GM18909 (cell line): ENCODE results near the gene UGT1A5.
"Not testable (repeated sequence)": the region's sequence is repeated elsewhere in the genome, so short reads cannot be mapped to it uniquely, and the experiment has no call there.

Experiments used
- ATAC-seq: cut with Tn5 transposase; IDR thresholded peaks from one replicate; pipeline ENCODE4 v1.9.1; 2021; ENCODE audit warnings: mild to moderate bottlenecking; ENCODE audit not compliant: unreplicated experiment, poor library complexity

Gene UGT1A5

DNA sequence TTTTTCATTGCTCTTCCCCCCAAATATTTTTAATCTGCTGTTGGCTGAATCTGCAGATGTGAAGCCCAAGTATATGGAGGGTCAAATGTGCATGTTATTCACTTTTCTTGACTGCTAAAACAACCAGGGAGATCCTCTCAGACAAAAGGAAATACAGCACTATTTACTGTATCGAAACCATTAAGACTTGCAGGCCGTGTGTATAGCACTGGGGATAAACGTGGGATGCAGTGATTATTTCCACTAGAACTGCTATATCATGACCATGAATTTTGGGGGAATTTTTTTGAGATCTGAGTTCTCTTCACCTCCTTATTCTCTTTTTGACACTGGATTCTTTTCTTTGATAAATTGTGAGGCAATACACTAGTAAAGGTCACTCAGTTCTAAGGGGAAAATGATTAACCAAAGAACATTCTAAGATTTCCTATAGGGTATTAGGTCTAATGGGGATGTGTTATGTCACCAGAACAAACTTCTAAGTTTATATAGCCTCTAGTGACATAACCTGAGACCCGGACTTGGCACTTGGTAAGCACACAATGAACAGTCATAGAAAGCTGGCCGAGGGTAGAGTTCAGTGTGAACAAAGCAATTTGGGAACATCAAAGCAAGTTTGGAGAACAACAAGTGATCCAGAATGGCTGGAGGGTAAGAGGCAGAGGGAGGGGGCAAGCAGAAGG lies 32.5 kb downstream of the UGT1A5 start:
- no peak for ATAC-seq

DNA sequence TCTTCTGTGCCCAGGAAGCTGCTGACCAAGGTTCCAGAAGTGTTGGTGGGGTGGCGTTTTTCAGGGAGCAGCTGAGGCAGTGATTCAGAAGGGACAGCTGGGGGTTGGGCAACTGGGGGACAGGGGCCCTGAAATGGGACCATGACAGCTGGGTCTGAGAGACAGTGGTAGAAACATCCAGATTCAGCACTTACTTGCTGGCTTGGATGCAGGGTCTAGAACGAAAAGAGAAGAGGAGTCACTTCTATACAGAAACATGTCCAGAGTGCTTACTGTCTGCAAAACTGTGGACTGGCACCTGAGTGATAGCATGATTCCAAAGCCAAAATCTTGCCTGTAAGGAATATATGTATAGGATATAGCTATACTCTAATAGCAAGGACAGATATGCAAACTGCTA lies 33.1 kb downstream of the UGT1A5 start:
- not testable (repeated sequence) for ATAC-seq

DNA sequence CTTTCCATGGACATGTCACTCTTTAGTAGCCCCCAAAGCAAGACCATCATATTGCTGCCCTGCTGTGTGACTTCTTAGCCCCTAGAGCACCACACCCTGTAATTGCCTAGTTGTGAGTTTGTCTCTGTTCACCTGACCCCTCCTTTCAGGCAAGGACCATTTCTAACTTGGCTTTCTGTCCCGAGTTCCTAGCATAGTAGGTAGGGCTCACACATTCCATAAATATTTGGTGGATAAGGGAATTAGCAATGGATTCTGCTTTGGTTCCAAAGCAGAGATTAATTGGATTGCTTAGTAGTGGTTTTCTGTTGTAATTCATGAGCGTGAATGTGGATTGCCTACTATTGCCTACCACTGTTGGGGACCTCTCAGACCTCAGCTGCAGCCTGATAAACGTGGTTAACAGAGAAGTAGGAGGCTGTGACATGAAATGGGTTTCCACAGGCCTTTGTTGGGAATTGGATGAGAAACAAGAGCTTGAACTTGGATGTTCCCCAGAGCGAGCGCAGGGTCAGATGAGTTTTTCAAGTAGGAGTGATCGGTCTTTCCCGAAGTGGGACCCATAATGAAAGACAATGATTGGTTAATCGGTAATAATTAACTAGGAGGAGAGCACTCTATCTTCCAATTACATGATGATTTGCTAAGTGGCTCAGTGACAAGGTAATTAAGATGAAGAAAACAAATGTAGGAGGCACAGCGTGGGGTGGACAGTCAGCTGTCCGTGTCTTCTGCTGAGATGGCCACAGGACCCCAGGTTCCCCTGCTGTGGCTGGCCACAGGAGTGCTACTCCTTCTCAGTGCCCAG lies 34.0 kb downstream of the UGT1A5 start:
- no peak for ATAC-seq

DNA sequence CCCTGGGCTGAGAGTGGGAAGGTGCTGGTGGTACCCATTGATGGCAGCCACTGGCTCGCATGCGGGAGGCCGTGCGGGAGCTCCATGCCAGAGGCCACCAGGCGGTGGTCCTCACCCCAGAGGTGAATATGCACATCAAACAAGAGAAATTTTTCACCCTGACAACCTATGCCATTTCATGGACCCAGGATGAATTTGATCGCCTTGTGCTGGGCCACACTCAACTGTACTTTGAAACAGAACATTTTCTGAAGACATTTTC lies 34.5 kb downstream of the UGT1A5 start:
- ATAC-seq, result no peak

DNA sequence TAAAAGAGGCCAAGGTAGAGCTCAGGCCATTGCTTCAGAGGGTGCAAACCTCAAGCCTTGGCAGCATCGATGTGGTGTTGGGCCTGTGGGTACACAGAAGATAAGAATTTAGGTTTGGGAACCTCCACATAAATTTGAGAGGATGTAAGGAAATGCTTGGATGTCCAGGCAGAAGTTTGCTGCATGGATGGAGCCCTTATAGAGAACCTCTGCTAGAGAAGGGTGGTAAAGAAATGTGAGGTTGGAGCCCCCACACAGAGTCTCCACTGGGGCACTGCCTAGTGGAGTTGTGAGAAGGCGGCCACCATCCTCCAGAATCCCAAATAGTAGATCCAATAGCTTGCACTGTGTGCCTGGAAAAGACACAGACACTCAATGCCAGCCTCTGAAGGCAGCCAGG lies 38.0 kb downstream of the UGT1A5 start:
- not testable (repeated sequence) for ATAC-seq

DNA sequence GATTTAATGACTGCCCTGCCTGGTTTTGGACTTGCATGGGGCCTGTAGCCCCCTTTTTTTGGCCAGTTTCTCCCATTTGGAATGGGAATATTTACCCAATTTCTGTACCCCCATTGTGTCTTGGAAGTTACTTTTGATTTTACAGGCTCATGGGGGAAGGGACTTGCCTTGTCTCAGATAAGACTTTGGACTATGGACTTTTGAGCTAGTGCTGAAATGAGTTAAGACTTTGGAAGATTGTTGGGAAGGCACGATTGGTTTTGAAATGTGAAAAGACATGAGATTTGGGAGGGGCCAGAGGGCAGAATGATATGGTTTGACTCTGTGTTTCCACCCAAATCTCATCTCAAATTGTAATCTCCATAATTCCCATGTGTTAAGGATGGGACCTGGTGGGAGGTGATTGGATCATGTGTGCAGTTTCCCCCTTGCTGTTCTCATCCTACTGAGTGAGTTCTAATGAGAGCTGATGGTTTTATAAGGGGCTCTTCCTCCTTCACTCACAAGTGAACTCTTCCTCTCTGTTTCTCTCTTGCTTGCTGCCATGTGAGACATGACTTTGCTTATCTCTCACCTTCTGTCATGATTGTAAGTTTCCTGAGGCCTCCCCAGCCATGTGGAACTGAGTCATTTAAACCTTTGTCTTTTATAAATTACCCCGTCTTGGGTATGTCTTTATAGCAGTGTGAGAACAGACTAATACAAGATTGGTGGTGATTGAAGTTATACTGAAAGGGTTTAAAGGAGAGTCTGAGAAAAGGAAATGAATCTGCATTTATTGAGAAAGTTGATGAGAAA lies 38.7 kb downstream of the UGT1A5 start:
- ATAC-seq, result not testable (repeated sequence)

DNA sequence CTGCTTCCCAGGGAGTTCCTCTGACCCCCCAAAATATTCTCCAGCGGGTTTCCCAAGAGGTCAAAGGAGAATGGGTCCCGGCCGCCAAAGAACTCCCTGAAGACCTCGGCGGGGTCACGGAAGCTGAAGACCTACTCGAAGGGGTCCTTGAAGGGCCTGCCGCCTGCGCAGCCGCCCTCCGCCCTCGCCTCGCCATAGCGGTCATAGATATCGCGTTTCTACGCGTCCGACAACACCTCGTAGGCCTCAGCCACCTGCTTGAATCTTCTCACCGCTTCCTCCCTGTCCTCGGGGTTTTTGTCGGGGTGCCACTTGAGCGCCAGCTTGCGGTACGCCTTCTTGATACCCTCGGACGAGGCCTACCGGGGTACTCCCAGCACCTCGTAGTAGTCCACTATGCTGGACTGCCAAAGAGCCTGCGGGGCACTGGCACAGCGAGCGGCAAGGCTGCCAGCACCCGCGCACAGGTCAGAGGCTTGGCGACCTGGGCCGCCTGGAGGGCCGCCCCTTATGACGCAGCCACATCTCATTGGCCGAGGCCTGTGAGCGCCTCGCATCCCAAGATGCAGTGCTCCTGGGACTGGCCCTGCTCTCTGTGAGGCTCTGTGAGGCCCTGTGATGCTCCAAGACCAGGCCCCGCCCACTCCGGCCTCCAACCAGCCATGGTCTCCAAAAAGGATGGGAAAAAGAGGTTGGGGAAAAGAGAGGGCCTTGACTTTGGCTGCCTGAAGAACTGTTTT lies 42.3 kb downstream of the UGT1A5 start:
- ATAC-seq, result no peak

DNA sequence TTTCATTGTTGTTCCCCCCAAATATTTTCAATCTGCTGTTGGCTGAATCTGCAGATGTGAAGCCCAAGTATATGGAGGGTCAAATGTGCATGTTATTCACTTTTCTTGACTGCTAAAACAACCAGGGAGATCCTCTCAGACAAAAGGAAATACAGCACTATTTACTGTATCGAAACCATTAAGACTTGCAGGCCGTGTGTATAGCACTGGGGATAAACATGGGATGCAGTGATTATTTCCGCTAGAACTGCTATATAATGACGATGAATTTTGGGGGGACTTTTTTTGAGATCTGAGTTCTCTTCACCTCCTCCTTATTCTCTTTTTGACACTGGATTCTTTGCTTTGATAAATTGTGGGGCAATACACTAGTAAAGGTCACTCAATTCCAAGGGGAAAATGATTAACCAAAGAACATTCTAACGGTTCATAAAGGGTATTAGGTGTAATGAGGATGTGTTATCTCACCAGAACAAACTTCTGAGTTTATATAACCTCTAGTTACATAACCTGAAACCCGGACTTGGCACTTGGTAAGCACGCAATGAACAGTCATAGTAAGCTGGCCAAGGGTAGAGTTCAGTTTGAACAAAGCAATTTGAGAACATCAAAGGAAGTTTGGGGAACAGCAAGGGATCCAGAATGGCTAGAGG lies 43.8 kb downstream of the UGT1A5 start:
- ATAC-seq, result no peak

DNA sequence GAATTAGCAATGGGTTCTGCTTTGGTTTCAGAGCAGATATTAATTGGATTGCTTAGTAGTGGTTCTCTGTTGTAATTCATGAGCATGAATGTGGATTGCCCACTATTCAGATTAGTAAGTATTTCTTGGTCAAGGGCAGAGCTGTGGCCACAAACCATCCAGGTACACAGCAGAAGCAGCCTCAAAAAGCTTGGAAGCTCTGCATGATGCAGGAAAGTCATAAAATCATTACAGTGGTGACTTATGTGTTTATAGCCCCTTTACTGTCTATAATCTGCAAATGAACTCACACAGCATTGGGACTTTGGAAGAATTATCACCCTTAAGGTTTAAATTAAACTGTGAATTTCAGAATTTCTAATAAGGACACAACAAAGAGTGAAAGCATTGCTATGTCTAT lies 45.4 kb downstream of the UGT1A5 start:
- ATAC-seq, result no peak

DNA sequence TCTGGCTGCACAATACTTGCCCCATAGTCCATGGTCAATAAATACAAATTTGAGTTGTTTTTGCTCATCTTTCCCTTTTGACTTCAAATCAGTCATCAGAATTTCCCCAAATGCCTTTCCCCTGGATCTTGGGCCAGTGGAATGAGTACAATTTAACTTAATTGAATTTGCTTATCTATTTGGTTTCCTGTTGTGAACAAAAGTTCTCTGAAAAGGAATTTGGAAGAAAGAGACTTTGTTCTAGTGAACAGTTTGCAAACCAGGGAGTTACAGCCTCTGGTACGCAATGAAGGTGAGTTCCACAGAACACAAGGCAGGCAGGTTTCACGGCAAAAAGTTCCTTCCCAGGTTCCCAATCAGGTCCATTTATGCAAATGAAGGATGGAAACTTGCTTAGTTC lies 46.1 kb downstream of the UGT1A5 start:
- ATAC-seq, result no peak

DNA sequence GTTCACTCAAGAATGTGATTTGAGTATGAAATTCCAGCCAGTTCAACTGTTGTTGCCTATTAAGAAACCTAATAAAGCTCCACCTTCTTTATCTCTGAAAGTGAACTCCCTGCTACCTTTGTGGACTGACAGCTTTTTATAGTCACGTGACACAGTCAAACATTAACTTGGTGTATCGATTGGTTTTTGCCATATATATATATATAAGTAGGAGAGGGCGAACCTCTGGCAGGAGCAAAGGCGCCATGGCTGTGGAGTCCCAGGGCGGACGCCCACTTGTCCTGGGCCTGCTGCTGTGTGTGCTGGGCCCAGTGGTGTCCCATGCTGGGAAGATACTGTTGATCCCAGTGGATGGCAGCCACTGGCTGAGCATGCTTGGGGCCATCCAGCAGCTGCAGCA lies 47.3 kb downstream of the UGT1A5 start, which contains the start of gene UGT1A1:
Gene UGT1A1 (plus strand): TSS at position 228 of the 400 bp plus-strand sequence. CDS start 18 bp downstream, at position 246.
- no peak for ATAC-seq

DNA sequence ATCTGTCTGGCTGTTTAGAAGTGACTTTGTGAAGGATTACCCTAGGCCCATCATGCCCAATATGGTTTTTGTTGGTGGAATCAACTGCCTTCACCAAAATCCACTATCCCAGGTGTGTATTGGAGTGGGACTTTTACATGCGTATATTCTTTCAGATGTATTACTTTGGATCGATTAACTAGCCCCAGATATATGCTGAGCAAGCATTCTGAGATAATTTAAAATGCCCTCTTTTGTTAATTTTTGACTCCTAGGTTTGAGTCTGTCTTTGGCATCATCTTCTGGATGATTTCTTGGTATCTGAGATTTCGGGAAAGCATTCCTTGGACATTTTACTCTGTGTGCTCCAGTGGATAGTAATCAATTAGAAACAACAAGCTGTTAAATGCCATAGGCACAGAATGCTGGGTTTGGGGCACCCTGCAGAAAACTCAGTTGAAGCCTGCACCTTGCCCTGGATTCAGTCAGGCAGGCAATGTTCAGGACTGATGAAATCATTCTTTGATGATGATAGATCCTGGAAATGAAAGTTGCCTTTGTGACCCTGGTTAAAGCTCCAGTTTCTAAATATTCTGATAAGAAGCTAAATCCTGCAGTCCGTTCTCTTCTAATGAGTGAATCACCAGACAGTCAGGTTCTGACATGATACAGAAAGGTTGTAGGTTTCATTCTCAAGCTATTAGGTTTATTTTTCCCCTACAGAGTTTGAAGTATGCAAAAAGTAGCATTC lies 48.5 kb downstream of the UGT1A5 start:
- ATAC-seq, result no peak

DNA sequence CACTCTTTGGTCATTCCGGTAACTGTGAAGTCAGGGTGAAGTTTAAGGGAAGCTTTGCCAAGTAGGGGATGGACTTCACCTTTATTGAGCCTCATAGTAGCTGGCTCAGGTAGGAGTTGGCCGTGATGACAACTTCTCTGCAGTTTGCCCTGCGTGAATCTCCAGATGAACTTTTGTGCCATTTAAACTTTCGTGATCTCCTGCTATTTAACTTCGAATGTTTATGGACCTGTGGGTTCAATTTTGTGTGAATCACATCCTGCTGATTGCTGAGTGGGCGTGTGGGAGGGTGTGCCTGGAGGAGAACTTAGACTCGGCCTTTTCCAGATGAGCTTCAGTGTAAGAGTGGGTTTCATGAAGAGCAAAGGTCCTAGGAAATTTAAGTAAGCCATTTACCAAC lies 51.6 kb downstream of the UGT1A5 start:
- no peak for ATAC-seq

DNA sequence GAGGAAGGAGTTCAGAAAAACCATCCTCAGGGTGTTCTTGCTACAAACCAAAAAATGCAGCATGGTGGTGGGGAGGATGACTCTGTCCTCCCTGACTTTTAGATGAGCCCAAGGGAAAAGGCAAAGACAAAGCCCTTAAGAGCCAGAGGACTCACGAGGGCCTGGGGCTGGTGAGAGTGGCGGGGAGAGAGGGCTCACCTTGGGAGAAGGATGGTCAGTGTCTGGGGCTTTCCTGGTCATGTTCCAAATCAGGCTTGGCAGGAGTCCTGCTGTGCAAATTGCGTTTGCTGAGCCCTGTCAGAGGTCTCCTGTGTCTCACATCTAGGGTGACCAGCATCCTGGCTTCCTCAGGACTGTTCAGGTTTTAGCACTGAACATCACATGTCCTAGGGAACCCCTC lies 52.1 kb downstream of the UGT1A5 start:
- no peak for ATAC-seq

DNA sequence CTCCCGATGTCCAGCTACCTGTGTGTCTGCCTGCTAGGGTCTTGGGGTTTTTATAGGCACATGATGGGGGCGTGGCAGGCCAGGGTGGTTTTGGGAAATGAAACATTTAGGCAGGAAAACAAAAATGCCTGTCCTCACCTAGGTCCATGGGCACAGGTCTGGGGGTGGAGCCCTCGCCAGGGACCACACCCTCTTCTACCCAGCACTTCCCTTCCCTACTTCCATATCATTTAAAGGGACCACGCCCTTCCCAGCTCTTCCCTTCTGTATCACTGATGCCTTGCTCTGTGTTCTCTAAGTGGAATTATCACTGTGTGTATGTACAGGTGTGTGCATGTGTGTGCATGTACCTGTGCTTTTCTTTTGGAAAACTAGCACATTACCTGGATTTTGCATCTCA lies 53.7 kb downstream of the UGT1A5 start:
- ATAC-seq, result no peak

DNA sequence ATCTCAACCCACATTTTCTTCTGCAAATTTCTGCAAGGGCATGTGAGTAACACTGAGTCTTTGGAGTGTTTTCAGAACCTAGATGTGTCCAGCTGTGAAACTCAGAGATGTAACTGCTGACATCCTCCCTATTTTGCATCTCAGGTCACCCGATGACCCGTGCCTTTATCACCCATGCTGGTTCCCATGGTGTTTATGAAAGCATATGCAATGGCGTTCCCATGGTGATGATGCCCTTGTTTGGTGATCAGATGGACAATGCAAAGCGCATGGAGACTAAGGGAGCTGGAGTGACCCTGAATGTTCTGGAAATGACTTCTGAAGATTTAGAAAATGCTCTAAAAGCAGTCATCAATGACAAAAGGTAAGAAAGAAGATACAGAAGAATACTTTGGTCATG lies 55.4 kb downstream of the UGT1A5 start:
- no peak for ATAC-seq

DNA sequence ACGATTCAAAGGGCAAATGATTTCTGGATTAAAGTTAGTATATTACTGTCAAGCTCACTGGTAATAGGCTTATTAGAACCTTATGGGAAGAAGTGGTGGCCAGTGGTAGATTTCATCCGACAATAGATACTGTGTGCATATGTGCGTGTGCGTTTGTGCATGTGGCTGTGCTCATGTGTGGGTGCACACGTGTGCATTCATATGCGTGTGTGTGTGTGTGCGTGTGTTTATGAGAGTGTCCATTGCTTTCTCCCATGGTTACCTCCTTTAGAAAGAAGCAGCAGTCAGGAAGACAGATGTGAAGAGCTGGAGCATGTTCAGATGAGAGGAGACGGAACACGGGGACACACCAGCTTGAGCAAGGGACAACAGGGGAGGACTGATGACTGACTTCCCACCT lies 56.6 kb downstream of the UGT1A5 start:
- ATAC-seq, result no peak

DNA sequence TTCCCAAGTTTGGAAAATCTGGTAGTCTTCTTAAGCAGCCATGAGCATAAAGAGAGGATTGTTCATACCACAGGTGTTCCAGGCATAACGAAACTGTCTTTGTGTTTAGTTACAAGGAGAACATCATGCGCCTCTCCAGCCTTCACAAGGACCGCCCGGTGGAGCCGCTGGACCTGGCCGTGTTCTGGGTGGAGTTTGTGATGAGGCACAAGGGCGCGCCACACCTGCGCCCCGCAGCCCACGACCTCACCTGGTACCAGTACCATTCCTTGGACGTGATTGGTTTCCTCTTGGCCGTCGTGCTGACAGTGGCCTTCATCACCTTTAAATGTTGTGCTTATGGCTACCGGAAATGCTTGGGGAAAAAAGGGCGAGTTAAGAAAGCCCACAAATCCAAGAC lies 59.4 kb downstream of the UGT1A5 start:
- ATAC-seq, result no peak

DNA sequence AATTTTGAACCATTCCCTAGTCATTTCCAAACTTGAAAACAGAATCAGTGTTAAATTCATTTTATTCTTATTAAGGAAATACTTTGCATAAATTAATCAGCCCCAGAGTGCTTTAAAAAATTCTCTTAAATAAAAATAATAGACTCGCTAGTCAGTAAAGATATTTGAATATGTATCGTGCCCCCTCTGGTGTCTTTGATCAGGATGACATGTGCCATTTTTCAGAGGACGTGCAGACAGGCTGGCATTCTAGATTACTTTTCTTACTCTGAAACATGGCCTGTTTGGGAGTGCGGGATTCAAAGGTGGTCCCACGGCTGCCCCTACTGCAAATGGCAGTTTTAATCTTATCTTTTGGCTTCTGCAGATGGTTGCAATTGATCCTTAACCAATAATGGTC lies 59.9 kb downstream of the UGT1A5 start:
- ATAC-seq, result no peak
